Measurements from ENCODE around the gene CCDC14. TPM values are rescaled to one million over a fixed set of nuclear protein-coding genes. Genes with fewer than 3 reads are reported as not detected.

Gene CCDC14
- total RNA-seq, 2 donors from 2014 or later = 21.5 to 28.5 TPM

DNA sequence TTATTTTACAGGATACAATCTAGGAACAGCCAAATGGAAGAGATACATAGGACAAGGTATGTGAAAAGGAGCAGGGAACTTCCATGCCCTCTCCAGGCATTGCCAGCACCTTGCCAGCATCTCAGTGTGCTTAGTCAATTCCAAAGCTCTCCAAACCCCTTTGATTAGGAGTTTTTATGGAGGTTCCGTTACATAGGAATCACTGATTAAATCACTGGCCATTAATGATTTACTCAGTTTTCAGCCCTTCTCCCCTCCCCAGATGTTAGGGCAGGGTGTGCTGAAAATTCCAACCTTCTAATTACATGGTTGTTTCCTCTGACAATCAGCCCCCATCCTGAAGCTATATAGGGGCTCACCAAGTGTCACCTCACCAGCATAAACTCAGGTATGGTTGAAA, 88.4 kb downstream of the CCDC14 start:
- intact Hi-C loops (cut with DNase I) = no loop called here
- DNase-seq (ENCODE audit: low spot score) = no peak

DNA sequence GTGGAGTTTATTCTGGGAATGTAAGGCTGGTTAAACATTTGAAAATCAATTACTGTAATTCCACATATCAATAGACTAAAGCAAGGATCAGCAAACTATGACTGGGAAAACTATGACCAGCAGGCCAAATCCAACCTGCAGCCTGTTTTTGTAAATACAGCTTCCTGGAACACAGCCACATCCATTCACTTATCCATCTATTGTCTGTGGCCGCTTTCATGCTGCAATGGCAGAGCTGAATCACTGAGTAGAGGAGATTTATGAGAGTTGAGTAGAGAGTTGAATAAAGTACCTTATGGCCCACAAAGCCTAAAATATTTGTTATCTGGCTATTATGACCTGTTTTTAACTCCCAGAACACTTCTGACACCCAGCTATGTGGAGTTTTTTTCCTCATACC, 89.1 kb downstream of the CCDC14 start:
- intact Hi-C loops (cut with DNase I) = no loop called here
- DNase-seq (ENCODE audit: low spot score) = no peak

GRCh38 chr3:123870033-123870432, 91.0 kb downstream of the CCDC14 start:
- DNase-seq (ENCODE audit: low spot score) = no peak
- intact Hi-C loops (cut with DNase I) = no loop called here

- intact Hi-C loops (cut with DNase I) = no loop called here
- no peak for DNase-seq (ENCODE audit: low spot score)
Observed at GRCh38 chr3:123869165-123869564, 91.9 kb downstream of the CCDC14 start.

GRCh38 chr3:123864706-123865105, 96.3 kb downstream of the CCDC14 start:
- intact Hi-C loops (cut with DNase I) = no loop called here
- DNase-seq (ENCODE audit: low spot score) = no peak

Other genes starting within 250 kb of the CCDC14 start
- 1,000 to 10,000 TPM; 1,187 to 1,887 TPM for gene MYLK, start 76.9 kb downstream of the CCDC14 start, total RNA-seq
- gene ROPN1, start 30.9 kb upstream of the CCDC14 start, total RNA-seq = not detected
- gene KALRN, start 72.1 kb upstream of the CCDC14 start, total RNA-seq = 100 to 1,000 TPM in 1 of 2 donors, 10 to 100 TPM in 1; 63.2 to 118 TPM

Measured in posterior vena cava (tissue), 2 donors.